ENCODE data around the gene NKAP. TPM values are rescaled to one million over a fixed set of nuclear protein-coding genes. Genes with fewer than 3 reads are reported as not detected.
"Not testable (repeated sequence)": the region's sequence is repeated elsewhere in the genome, so short reads cannot be mapped to it uniquely, and the experiment has no call there.

NKAP gene
- polyA plus RNA-seq, 4 donors: 12.3 to 18.2 (median 15.9) TPM

- no peak for DNase-seq (ENCODE audit: low read depth in 4 of 4, low spot score in 2 of 4)
Observed at GRCh38 chrX:119942173-119942819, 1.3 kb downstream of the NKAP start.

DNA sequence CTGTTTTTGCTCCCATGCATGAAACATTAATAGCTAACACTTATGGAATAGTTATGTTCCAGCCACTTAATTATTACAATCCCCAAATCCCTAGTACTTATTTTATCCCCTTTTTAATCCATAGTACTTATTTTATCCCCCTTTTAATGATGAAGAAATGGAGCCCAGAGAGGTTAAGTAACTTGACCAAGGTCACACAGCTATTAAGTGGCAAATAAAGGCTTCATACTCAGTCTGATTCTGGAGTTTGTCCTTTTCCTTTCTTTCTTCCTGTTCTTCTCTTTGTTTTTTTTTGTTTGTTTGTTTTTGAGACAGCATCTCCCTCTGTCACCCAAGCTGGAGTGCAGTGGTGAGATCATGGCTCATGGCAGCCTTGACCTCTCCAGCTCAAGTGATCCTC, 2.2 kb downstream of the NKAP start:
- DNase-seq (ENCODE audit: low read depth in 4 of 4, low spot score in 2 of 4): no peak

DNA sequence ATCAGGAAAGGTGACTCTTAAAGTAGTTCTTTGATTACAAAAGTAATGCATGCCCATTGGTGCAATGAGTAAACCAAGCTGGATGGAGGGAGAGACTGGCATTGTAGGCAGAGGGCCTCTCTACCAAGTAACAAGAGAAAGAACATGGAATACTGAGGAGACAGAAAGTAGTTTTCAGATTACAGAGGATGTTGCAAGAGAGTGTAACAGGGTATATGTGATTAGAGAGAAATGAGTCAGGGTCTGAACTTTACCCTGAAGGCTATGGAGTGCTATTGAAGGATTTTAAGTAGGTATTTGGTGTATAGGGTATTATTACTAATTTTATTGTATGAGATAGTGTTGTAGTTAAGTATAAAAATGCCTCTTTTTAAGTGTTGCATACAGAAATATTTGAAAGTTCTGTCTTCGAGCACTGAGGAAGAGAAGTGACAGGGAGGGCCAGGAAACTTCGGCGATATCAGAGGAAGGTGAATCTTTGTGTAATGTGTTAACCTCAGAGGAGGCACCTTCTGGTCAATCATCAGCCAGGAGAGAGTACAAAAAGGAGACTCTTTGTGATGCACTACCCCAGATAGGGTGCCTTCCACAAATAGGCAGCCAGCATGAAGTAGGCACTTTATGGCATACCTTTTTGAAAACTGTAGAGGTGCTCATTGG, 8.2 kb downstream of the NKAP start:
- no peak for DNase-seq (ENCODE audit: low read depth in 4 of 4, low spot score in 2 of 4)

DNA sequence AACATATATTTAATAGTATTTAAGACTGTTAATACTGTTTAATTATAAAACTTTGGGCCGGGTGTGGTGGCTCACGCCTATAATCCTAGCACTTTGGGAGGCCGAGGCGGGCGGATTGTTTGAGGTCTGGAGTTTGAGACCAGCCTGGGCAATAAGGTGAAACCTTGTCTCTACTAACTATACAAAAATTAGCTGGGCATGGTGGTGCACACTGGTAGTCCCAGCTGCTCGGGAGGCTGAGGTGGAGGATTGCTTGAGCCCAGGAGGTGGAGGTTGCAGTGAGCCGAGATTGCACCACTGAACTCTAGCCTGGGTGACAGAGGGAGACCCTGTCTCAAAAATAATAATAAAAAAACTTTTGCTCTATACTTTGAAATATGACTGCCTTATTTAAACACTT, 21.2 kb downstream of the NKAP start:
- not testable (repeated sequence) for DNase-seq (ENCODE audit: low read depth in 4 of 4, low spot score in 2 of 4)

GRCh38 chrX:119919835-119920585, 23.5 kb downstream of the NKAP start:
- DNase-seq (ENCODE audit: low read depth in 4 of 4, low spot score in 2 of 4): no peak

GRCh38 chrX:119917877-119918276, 25.7 kb downstream of the NKAP start:
- DNase-seq (ENCODE audit: low read depth in 4 of 4, low spot score in 2 of 4): no peak

DNA sequence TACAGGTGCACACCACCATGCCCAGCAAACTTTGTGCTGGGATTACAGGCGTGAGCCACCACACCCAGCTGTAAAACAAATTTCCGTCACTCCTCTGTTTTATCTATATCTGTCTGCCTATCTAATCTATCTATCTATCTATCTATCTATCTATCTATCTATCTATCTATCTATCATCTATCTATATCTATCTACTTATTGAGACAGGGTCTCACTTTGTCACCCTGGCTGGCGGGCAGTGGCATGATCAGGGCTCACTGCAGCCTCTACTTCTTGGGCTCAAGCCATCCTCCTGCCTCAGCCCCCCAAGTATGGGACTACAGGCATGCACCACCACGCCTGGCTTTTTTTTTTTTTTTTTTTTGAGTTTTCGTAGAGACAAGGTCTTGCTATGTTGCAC, 27.2 kb downstream of the NKAP start:
- no peak for DNase-seq (ENCODE audit: low read depth in 4 of 4, low spot score in 2 of 4)

GRCh38 chrX:119900976-119901375, 42.6 kb downstream of the NKAP start:
- DNase-seq (ENCODE audit: low read depth in 4 of 4, low spot score in 2 of 4): no peak

- no peak for DNase-seq (ENCODE audit: low read depth in 4 of 4, low spot score in 2 of 4)
Observed at GRCh38 chrX:119899125-119899524, 44.4 kb downstream of the NKAP start.

- DNase-seq (ENCODE audit: low read depth in 4 of 4, low spot score in 2 of 4): no peak
Observed at GRCh38 chrX:119895843-119896326, 47.7 kb downstream of the NKAP start, which contains the start of gene AKAP14. TSS of gene AKAP14 (plus strand) at chrX:119895893. CDS start at chrX:119903224, 7,331 bp downstream.

- DNase-seq (ENCODE audit: low read depth in 4 of 4, low spot score in 2 of 4): not testable (repeated sequence)
Observed at GRCh38 chrX:119891961-119892692, 51.4 kb downstream of the NKAP start.

DNA sequence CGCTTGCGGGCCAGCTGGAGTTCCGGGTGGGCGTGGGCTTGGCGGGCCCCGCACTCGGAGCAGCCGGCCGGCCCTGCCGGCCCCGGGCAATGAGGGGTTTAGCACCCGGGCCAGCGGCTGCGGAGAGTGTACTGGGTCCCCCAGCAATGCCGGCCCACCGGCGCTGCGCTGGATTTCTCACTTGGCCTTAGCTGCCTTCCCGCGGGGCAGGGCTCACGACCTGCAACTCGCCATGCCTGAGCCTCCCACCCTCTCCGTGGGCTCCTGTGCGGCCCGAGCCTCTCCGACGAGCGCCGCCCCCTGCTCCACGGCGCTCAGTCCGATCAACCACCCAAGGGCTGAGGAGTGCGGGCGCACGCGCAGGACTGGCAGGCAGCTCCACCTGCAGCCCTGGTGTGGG, 52.9 kb downstream of the NKAP start:
- DNase-seq (ENCODE audit: low read depth in 4 of 4, low spot score in 2 of 4): not testable (repeated sequence)

- DNase-seq (ENCODE audit: low read depth in 4 of 4, low spot score in 2 of 4): peak in 2 of 4 donors; percentile 11 to 28
Observed at GRCh38 chrX:119887721-119888425, 55.7 kb downstream of the NKAP start.

DNA sequence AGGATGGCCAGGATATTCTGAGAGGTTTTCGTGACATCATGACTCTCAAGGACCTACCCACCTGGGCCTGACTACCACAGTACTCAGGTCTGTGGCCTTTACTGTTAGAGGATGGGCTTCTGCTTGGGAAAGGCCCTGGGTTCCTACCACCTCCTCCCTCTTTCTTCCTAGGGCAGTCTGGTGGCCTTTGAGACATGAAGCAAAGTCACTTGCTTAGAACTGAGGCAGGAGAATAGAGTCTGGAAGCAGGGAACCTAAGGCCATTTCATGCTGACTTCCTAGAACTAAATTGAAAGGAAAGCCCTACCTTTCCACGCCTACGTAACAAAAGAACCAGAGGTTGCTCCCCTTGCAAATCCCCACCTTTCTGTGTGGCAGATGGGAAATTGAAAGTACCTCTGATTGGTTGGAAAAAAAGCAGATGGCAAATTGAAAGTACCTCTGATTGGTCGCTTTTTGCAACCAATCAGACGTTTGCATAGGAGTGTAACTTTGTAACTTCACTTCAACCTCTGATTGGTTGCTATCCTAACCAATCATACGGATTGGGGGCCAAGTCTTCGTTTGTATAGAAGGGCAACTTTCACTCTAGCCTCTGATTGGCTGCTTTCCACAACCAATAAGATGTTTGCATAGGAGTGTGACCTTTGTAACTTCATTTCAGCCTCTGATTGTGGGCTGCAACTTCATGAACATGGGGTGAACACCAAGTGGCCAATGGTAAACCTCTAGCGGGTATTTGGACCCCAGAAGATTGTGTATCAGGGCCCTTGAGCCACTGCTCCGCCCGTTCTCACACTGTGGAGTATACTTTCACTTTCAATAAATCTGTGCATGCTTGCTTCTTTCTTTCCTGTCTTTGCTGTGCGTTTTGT, 57.8 kb downstream of the NKAP start:
- DNase-seq (ENCODE audit: low read depth in 4 of 4, low spot score in 2 of 4): no peak

DNA sequence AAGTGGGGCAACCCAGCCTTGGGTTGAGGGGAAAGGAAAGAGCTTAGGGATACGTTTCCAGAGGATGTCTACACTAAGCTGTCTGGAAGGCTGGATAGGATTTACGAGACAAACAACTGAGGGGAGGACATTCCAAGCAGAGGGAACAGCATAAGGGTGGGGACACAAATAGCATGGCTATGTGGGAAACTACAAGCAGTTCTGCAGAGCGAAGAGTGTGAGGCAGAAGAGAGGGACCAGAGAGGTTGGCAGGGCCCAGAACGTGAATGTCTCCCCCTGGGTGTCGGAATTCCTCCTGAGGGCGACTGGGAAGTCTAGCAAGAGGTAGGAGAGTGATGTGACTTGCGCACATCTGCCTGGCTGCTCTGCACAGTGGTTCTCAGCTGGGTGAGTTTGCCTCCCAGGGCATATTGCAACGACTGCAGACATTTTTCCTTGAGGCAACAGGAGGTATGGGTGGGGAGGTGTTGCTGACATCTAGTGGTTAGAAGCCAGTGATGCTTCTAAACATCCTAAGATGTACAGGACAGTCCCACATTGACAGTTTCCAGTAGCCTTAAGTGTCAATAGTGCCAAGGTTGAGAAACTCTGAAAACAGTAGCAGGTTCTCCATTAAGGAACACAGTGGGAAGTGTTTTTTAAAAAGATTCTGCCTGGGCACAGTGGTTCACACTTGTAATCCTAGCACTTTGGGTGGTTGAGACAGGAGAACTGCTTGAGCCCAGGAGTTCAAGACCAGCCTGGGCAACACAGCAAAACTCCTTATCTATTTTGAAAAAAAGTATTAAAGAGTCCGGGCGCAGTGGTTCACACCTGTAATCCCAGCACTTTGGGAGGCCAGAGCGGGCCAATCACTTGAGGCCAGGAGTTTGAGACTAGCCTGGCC, 62.8 kb downstream of the NKAP start:
- DNase-seq (ENCODE audit: low read depth in 4 of 4, low spot score in 2 of 4): no peak

DNA sequence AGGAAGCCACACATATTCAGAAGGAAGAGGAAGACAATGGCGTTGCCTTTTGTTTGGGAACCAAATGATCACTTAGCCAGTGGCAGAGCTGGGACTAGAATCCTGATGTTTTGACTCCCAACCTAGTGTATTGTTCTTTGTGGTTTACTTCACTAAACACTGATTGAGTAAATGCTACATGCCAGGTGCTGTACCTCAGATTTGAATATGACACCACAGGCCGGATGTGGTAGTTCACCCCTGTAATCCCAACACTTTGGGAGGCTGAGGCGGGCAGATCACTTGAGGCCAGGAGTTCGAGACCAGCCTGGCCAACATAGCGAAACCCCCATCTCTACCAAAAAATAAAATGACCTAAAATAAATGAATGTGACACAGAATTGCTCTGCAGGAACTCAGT, 63.5 kb downstream of the NKAP start:
- DNase-seq (ENCODE audit: low read depth in 4 of 4, low spot score in 2 of 4): no peak

DNA sequence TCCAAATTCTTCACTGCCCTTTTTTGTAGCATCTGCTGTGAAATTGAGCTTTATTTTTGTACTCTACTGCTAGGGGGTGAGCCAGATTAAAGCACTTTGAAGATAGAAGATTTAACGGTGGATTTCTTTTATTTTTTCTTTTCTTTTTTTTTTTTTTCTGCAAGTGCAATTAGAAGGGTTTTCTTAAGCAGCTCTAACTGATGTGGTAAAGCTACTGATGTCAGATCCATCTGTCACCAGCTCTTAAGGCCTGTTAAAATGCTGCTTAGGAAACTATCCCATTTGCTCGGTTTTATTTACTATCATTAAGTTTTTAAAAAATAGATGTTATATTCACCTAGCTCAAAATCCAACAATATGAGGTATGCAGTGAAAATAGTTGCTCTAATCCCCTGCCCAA, 64.8 kb downstream of the NKAP start:
- no peak for DNase-seq (ENCODE audit: low read depth in 4 of 4, low spot score in 2 of 4)
